H1 (cell line): Measurements from ENCODE around the gene KLC4. TPM values are rescaled to one million over a fixed set of nuclear protein-coding genes. Genes with fewer than 3 reads are reported as not detected.

ENCODE experiments used
- ASH2L ChIP-seq: fragments of 200-600, 300-600 bp; sonication (generic); IDR thresholded peaks from one replicate; pipeline ENCODE4 v1.7.1; 2017; ENCODE audit warnings: low read length
- CHD2 ChIP-seq: IDR thresholded peaks from 2 replicates; pipeline ENCODE4 v1.6.1; 2012; ENCODE audit warnings: low read length, improper control_type of control experiment
- CTBP2 ChIP-seq: IDR thresholded peaks from 2 replicates; pipeline ENCODE4 v1.7.0; 2011; ENCODE audit warnings: borderline replicate concordance, mild to moderate bottlenecking, moderate library complexity, mixed read lengths, low read length; ENCODE audit not compliant: insufficient read depth, insufficient read length
- CTCF ChIP-seq, 3 experiments: IDR thresholded peaks; 1 replicate in 2 of 3; 2 replicates in 1 of 3; pipeline versions ENCODE4 v1.5.1 to v1.6.1; 2011; ENCODE audit warnings: low read length in 3 of 3, mild to moderate bottlenecking in 3 of 3, inconsistent platforms in 2 of 3, low read depth in 1 of 3, moderate library complexity in 1 of 3; ENCODE audit not compliant: insufficient read depth in 1 of 3; ENCODE audit errors: control extremely low read depth in 1 of 3
- EGR1 ChIP-seq: IDR thresholded peaks from 2 replicates; pipeline ENCODE4 v1.6.1; 2011; ENCODE audit warnings: low read depth, low read length, borderline replicate concordance
- GABPA ChIP-seq: IDR thresholded peaks from 2 replicates; pipeline ENCODE4 v1.6.1; 2011; ENCODE audit warnings: mild to moderate bottlenecking, low read length, moderate library complexity, borderline replicate concordance; ENCODE audit not compliant: insufficient read depth
- PHF8 ChIP-seq: fragments of 200-600 bp; sonication (generic); conservative IDR thresholded peaks from 2 replicates; pipeline ENCODE4 v1.7.1; 2012; ENCODE audit warnings: low read depth, mild to moderate bottlenecking, inconsistent platforms, low read length, moderate library complexity
- POLR2A ChIP-seq, 2 experiments: IDR thresholded peaks; 1 replicate in 1 of 2; 2 replicates in 1 of 2; pipeline ENCODE4 v1.6.1; 2011; ENCODE audit warnings: low read depth in 2 of 2, low read length in 2 of 2, mild to moderate bottlenecking in 2 of 2; ENCODE audit errors: control extremely low read depth in 1 of 2
- POLR2AphosphoS5 ChIP-seq: IDR thresholded peaks from 2 replicates; pipeline ENCODE4 v1.6.1; 2011; ENCODE audit warnings: low read depth, low read length
- RAD21 ChIP-seq, 2 experiments: IDR thresholded peaks in 1 of 2; conservative IDR thresholded peaks in 1 of 2; 2 replicates each; pipeline ENCODE4 v1.6.1; 2011; ENCODE audit warnings: low read depth in 2 of 2, low read length in 2 of 2, improper control_type of control experiment in 1 of 2, inconsistent platforms in 1 of 2, mild to moderate bottlenecking in 1 of 2, moderate library complexity in 1 of 2
- RBBP5 ChIP-seq: IDR thresholded peaks from 2 replicates; pipeline ENCODE4 v1.7.1; 2012; ENCODE audit warnings: low read depth, mild to moderate bottlenecking, inconsistent platforms, low read length, moderate library complexity, borderline replicate concordance
- SIRT6 ChIP-seq: IDR thresholded peaks from one replicate; pipeline ENCODE4 v1.7.1; 2012; ENCODE audit warnings: low read length, inconsistent platforms
- polyA plus RNA-seq, 7 experiments: library from polyadenylated mRNA; depleted of rRNA in 3 of 7; stranded (reverse) in 5 of 7; unstranded in 2 of 7; fragments of >200 nt in 5 of 7; fragments of 200-250 nt in 2 of 7; gene quantifications; 1 replicate in 5 of 7; 2 replicates in 1 of 7; 4 replicates in 1 of 7; pipeline versions ENCODE4 v1.2.1 to v1.2.3, GENCODE V29; 2011 to 2013; ENCODE audit warnings: missing spikeins in 2 of 7, mixed read lengths in 2 of 7
- total RNA-seq: library from RNA; stranded (reverse); fragmentation: NEBNext Ultra II Directional; extraction: Animal tissue kit (Norgen Biotek cat#: 25700); gene quantifications from 2 replicates; pipeline ENCODE4 v1.2.1, GENCODE V29; 2021

Gene KLC4
- total and polyA plus RNA-seq, 2 of the 8 experiments (the other 6 are each of a cell fraction or from before 2014, with no cell fraction given) = 15.7 to 28.5 TPM

- TF ChIP-seq RAD21 (IDR thresholded peaks at IDR 0.05 in 1 of 2, conservative IDR thresholded peaks at IDR 0.05 in 1 of 2; ENCODE audit: low read depth in 2 of 2, low read length in 2 of 2) = 0 out of 4 replicates have a peak, but pooled peaks of 1 of the 2 experiments have one; percentile 0
- peak; percentile 82 for TF ChIP-seq POLR2AphosphoS5
- peak; percentile 77 for TF ChIP-seq EGR1
- TF ChIP-seq ASH2L = peak; percentile 64
- TF ChIP-seq CTBP2 = peak; percentile 44
- TF ChIP-seq RBBP5 = 0 out of 2 replicates have a peak, but pooled peaks have one; percentile 27
- peak in 1 of 2 experiments; percentile 92; a peak in 2 of 3 replicates for TF ChIP-seq POLR2A (IDR thresholded peaks at IDR 0.05; ENCODE audit: control extremely low read depth in 1 of 2, low read depth in 2 of 2, low read length in 2 of 2)
- TF ChIP-seq CTCF (IDR thresholded peaks at IDR 0.05; ENCODE audit: control extremely low read depth in 1 of 3, insufficient read depth in 1 of 3, low read depth in 1 of 3, low read length in 3 of 3) = no peak
- TF ChIP-seq GABPA = 0 out of 2 replicates have a peak, but pooled peaks have one; percentile 63
- TF ChIP-seq CHD2 = no peak
- TF ChIP-seq PHF8 = peak; percentile 85
- TF ChIP-seq SIRT6 = no peak
These were observed 5.8 kb upstream of the KLC4 start, which contains the start of gene CUL7 (continued) for GRCh38 chr6:43053545-43054205.
